ENCODE measurements around the gene UQCC3. TPM values are rescaled to one million over a fixed set of nuclear protein-coding genes. Genes with fewer than 3 reads are reported as not detected.

The UQCC3 gene
- total and polyA plus RNA-seq, 9 of the 15 experiments (the other 6 are each of a cell fraction or from before 2014, with no cell fraction given) = 3.3 to 44.3 (median 8.0) TPM

GRCh38 chr11:62665599-62666258, 5.7 kb upstream of the UQCC3 start (continued):
- TF ChIP-seq, protein P1, sequence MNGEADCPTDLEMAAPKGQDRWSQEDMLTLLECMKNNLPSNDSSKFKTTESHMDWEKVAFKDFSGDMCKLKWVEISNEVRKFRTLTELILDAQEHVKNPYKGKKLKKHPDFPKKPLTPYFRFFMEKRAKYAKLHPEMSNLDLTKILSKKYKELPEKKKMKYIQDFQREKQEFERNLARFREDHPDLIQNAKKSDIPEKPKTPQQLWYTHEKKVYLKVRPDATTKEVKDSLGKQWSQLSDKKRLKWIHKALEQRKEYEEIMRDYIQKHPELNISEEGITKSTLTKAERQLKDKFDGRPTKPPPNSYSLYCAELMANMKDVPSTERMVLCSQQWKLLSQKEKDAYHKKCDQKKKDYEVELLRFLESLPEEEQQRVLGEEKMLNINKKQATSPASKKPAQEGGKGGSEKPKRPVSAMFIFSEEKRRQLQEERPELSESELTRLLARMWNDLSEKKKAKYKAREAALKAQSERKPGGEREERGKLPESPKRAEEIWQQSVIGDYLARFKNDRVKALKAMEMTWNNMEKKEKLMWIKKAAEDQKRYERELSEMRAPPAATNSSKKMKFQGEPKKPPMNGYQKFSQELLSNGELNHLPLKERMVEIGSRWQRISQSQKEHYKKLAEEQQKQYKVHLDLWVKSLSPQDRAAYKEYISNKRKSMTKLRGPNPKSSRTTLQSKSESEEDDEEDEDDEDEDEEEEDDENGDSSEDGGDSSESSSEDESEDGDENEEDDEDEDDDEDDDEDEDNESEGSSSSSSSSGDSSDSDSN (IDR thresholded peaks at IDR 0.05; ENCODE audit: borderline replicate concordance in 1 of 2, low read depth in 2 of 2, low read length in 2 of 2) = no peak
- TF ChIP-seq TAF1 (IDR thresholded peaks at IDR 0.05; ENCODE audit: control insufficient read depth, extremely low read depth, insufficient read depth, low read length, severe bottlenecking) (no peak), JUND (IDR thresholded peaks at IDR 0.05; ENCODE audit: borderline replicate concordance, low read depth, low read length) (no peak), JUND (tag; IDR thresholded peaks at IDR 0.05; ENCODE audit: borderline replicate concordance, low read depth, low read length) (no peak), ZNF830 (CRISPR knock-in tag; IDR thresholded peaks at IDR 0.05) (no peak), SRSF3 (IDR thresholded peaks at IDR 0.05; ENCODE audit: insufficient read depth, low read length) (no peak), MECOM (CRISPR knock-in tag; IDR thresholded peaks at IDR 0.05) (no peak), MYBL2 (IDR thresholded peaks at IDR 0.05; ENCODE audit: low read depth) (no peak), MYBL2 (CRISPR knock-in tag; IDR thresholded peaks at IDR 0.05; ENCODE audit: borderline replicate concordance) (no peak), TRIM24 (IDR thresholded peaks at IDR 0.05) (0 out of 4 replicates have a peak, but pooled peaks of 1 of the 2 experiments have one; percentile 0), KLF16 (IDR thresholded peaks at IDR 0.05) (no peak), RHOXF2B (CRISPR knock-in tag; conservative IDR thresholded peaks at IDR 0.05) (no peak), ZNF551 (CRISPR knock-in tag; IDR thresholded peaks at IDR 0.05) (no peak), KAT7 (CRISPR knock-in tag; IDR thresholded peaks at IDR 0.05; ENCODE audit: borderline replicate concordance) (peak; percentile 87; the same call in 1 of the 2 replicates), E2F3 (CRISPR knock-in tag; IDR thresholded peaks at IDR 0.05) (no peak), SRF (CRISPR knock-in tag; IDR thresholded peaks at IDR 0.05) (no peak), ZNF398 (CRISPR knock-in tag; IDR thresholded peaks at IDR 0.05) (no peak), ZNF263 (CRISPR knock-in tag; IDR thresholded peaks at IDR 0.05; ENCODE audit: borderline replicate concordance) (0 out of 2 replicates have a peak, but pooled peaks have one; percentile 5), ZEB2 (IDR thresholded peaks at IDR 0.05) (no peak), ZNF23 (CRISPR knock-in tag; IDR thresholded peaks at IDR 0.05) (no peak), KLF13 (tag; IDR thresholded peaks at IDR 0.05; ENCODE audit: borderline replicate concordance, low read depth) (no peak), ZNF282 (CRISPR knock-in tag; IDR thresholded peaks at IDR 0.05) (no peak), SAFB2 (IDR thresholded peaks at IDR 0.05; ENCODE audit: borderline replicate concordance, low read depth, low read length, severe bottlenecking) (no peak), MCM3 (IDR thresholded peaks at IDR 0.05) (no peak), PHF20 (IDR thresholded peaks at IDR 0.05; ENCODE audit: partially characterized antibody) (no peak)
- TF ChIP-seq, protein P2, sequence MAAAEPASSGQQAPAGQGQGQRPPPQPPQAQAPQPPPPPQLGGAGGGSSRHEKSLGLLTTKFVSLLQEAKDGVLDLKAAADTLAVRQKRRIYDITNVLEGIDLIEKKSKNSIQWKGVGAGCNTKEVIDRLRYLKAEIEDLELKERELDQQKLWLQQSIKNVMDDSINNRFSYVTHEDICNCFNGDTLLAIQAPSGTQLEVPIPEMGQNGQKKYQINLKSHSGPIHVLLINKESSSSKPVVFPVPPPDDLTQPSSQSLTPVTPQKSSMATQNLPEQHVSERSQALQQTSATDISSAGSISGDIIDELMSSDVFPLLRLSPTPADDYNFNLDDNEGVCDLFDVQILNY (CRISPR knock-in tag; IDR thresholded peaks at IDR 0.05) = no peak
